ENCODE results near the gene TNIK. TPM values are rescaled to one million over a fixed set of nuclear protein-coding genes. Genes with fewer than 3 reads are reported as not detected.

The TNIK gene
- total RNA-seq, 1 donor from 2014 or later: 5.7 TPM

GRCh38 chr3:171023566-171023965 lies 436.6 kb downstream of the TNIK start:
- no peak for DNase-seq

DNA sequence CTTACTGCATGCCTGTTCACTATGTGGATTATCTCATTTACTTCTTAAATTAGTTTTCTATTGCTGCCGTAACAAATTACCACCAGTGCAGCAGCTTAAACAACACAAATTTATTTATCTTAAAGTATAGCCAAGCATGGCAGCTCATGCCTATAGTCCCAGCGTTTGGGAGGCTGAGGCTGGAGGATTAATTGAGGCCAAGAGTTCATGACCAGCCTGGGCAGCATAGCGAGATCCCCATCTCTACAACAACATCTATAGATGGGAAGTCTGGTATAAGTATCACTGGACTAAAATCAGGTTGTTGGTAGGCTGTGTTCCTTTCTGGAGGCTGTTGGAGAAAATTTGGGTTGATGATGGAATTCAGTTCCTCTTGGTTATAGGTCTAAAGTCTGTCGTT lies 438.8 kb downstream of the TNIK start:
- DNase-seq: no peak

DNA sequence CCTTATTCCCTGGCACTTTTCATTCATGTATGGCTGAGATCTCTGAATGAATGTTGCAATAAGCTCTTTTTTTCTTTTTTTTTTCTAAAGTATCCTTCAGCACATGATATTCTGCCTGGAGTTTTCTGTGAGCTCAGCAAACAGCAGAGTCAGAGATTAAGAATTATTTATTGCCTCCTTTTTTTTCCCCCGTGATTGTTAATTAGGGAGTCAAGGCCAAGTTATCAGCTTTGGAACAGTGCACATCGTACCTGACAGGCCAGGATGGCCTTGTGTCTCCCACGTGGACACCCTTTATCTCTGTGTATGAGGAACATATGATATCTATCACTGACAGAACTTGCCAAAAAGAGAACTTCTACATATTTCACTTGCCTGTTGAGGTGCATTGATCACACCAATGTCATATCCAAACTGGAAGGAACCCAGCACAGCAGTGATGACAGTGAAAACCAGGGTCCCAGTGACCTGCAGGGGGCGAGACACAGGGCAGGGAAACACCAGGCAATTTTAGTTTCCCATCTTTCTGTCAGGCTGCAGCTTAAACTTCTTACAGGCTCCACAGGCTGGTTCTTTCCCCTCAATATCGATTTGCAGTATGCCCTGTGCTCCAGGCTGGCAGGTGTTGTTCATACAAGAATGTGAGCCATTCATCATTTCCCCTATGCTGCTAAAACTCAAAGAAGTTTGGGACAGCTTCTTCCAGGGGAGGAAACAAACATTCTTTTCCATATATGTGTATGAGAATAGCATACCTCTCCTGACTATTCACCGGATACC lies 441.9 kb downstream of the TNIK start:
- DNase-seq: no peak

- no peak for DNase-seq
These were observed 446.1 kb downstream of the TNIK start for GRCh38 chr3:171013822-171014748.

DNA sequence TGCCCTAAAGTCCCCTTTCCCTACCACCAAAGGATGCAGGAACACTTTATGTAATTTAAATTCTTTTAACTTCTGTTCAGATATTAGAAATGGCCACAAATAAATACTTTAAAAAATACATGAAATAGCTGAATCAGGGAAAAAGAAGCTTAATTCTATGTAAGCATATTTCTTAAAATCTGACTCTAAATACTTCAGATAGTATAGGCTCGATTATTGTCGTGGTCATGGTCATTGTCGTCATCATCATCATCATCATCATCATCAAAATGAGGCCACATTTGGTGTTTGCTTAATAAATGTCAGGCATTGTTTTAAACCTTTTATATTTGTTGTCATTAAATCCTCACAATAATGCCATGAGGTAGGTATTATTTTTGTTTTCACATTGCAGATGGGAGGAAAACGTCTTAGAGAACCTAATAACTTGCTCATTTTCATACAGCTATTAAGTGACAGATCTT lies 448.3 kb downstream of the TNIK start:
- DNase-seq: no peak

Small RNAs within 50 kb of the gene (small RNA-seq; reads per million reads assigned to genes)
- gene MIR569 (ENCODE audit: low replicate concordance): not detected
- not detected for gene RF00019 (ENCODE audit: low replicate concordance)
- not detected for gene RNU6-348P (ENCODE audit: low replicate concordance)
